Breast epithelium (tissue), 3 donors: ENCODE data around the gene PLAU.

Experiments
- CTCF ChIP-seq, 3 donors: fragments of 450-650 bp; IDR thresholded peaks; one replicate each; pipeline ENCODE4 v1.5.1; 2016 to 2017; ENCODE audit warnings: antibody characterized with exemption in 3 of 3, mild to moderate bottlenecking in 3 of 3, moderate library complexity in 3 of 3
- POLR2A ChIP-seq: fragments of 450-650 bp; IDR thresholded peaks from one replicate; pipeline ENCODE4 v1.6.1; 2016; ENCODE audit warnings: antibody characterized with exemption, mild to moderate bottlenecking, moderate library complexity

- TF ChIP-seq CTCF (IDR thresholded peaks at IDR 0.05) = no peak
- no peak for TF ChIP-seq POLR2A
Observed at GRCh38 chr10:73897693-73898092, 13.2 kb upstream of the PLAU start.
